ENCODE data around the gene TOM1. TPM values are rescaled to one million over a fixed set of nuclear protein-coding genes. Genes with fewer than 3 reads are reported as not detected.

The TOM1 gene
- total and polyA plus RNA-seq, 2 of the 13 experiments (the other 11 are each of a cell fraction or from before 2014, with no cell fraction given): 30.8 to 87.3 TPM

- TF ChIP-seq ARID5B (CRISPR knock-in tag; IDR thresholded peaks at IDR 0.05) (peak; percentile 94), NFYC (CRISPR knock-in tag; IDR thresholded peaks at IDR 0.05) (0 out of 2 replicates have a peak, but pooled peaks have one; percentile 28), PPARG (CRISPR knock-in tag; conservative IDR thresholded peaks at IDR 0.05) (peak; percentile 95), PAXIP1 (CRISPR knock-in tag; conservative IDR thresholded peaks at IDR 0.05) (peak; percentile 76), PHF20 (CRISPR knock-in tag; IDR thresholded peaks at IDR 0.05) (0 out of 2 replicates have a peak, but pooled peaks have one; percentile 16), ATF4 (CRISPR knock-in tag; IDR thresholded peaks at IDR 0.05) (peak in 1 of 2 experiments; percentile 81; a peak in 2 of 4 replicates), FOXA3 (CRISPR knock-in tag; IDR thresholded peaks at IDR 0.05) (peak; percentile 68), AHR (CRISPR knock-in tag; IDR thresholded peaks at IDR 0.05) (0 out of 2 replicates have a peak, but pooled peaks have one; percentile 47), EZH2 (conservative IDR thresholded peaks at IDR 0.05; ENCODE audit: low read depth, low read length) (no peak), SIN3A (IDR thresholded peaks at IDR 0.05; ENCODE audit: borderline replicate concordance, low read depth, low read length) (peak; percentile 94), ZNF512 (CRISPR knock-in tag; IDR thresholded peaks at IDR 0.05) (no peak), SIX4 (CRISPR knock-in tag; IDR thresholded peaks at IDR 0.05) (0 out of 2 replicates have a peak, but pooled peaks have one; percentile 42), HNF4G (IDR thresholded peaks at IDR 0.05; ENCODE audit: borderline replicate concordance, low read depth, low read length) (peak; percentile 41; the same call in 1 of the 2 replicates), HNF4G (CRISPR knock-in tag; IDR thresholded peaks at IDR 0.05; ENCODE audit: borderline replicate concordance, low read depth) (peak; percentile 29; the same call in 1 of the 2 replicates)
- TF ChIP-seq, protein P1, sequence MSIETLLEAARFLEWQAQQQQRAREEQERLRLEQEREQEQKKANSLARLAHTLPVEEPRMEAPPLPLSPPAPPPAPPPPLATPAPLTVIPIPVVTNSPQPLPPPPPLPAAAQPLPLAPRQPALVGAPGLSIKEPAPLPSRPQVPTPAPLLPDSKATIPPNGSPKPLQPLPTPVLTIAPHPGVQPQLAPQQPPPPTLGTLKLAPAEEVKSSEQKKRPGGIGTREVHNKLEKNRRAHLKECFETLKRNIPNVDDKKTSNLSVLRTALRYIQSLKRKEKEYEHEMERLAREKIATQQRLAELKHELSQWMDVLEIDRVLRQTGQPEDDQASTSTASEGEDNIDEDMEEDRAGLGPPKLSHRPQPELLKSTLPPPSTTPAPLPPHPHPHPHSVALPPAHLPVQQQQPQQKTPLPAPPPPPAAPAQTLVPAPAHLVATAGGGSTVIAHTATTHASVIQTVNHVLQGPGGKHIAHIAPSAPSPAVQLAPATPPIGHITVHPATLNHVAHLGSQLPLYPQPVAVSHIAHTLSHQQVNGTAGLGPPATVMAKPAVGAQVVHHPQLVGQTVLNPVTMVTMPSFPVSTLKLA (IDR thresholded peaks at IDR 0.05): peak; percentile 86
Observed at GRCh38 chr22:35376728-35377472, 77.2 kb downstream of the TOM1 start (continued).
